MG63 (cell line): ENCODE results near the gene MASP2. TPM values are rescaled to one million over a fixed set of nuclear protein-coding genes. Genes with fewer than 3 reads are reported as not detected.
"Not testable (repeated sequence)": the region's sequence is repeated elsewhere in the genome, so short reads cannot be mapped to it uniquely, and the experiment has no call there.

Experiments used
- DNase-seq: peaks from one replicate; pipeline ENCODE4 v3.0.0-alpha.2; 2020
- H3K27me3 ChIP-seq: fragments of 250-450 bp; sonication (Bioruptor Pico); 2 replicates; pipeline ENCODE4 v1.5.1; 2020; ENCODE audit warnings: mild to moderate bottlenecking, moderate library complexity
- H3K36me3 ChIP-seq: fragments of 250-450 bp; sonication (Bioruptor Pico); 2 replicates; pipeline ENCODE4 v1.5.1; 2020; ENCODE audit warnings: mild to moderate bottlenecking, moderate library complexity
- H3K4me3 ChIP-seq: fragments of 250-450 bp; sonication (Bioruptor Pico); 2 replicates; pipeline ENCODE4 v1.5.1; 2020; ENCODE audit warnings: mild to moderate bottlenecking, moderate library complexity
- H3K9me3 ChIP-seq: fragments of 250-450 bp; sonication (Bioruptor Pico); 2 replicates; pipeline ENCODE4 v1.5.1; 2020; ENCODE audit warnings: mild to moderate bottlenecking, moderate library complexity
- total RNA-seq: library from RNA; depleted of rRNA; stranded (reverse); fragments of >200 nt; shearing (Covaris generic); gene quantifications from 2 replicates; pipeline ENCODE4 v1.2.3, GENCODE V29; 2014; ENCODE audit warnings: low replicate concordance; rRNA removed

MASP2 gene
- not detected in 2 replicates for total RNA-seq

- Histone ChIP-seq H3K27me3 (no peaks in the 10 kb centered on the region), H3K4me3 (no peak within 1 kb of the TSS), H3K9me3 (no peaks in the 10 kb centered on the region), H3K36me3 (no peaks in the 10 kb centered on the region)
- DNase-seq, result no peak
Observed at GRCh38 chr1:11046625-11047365, at the start of gene MASP2. TSS of gene MASP2 (minus strand) at chr1:11047239. CDS start at chr1:11047207, 32 bp downstream.

- not testable (repeated sequence) for H3K9me3 ChIP-seq, H3K27me3 ChIP-seq, H3K4me3 ChIP-seq, DNase-seq
- peaks cover 82% of the 10 kb centered on the region for H3K36me3 ChIP-seq
Observed at GRCh38 chr1:11083784-11084183, 36.7 kb upstream of the MASP2 start.

GRCh38 chr1:11080931-11081330 lies 33.9 kb upstream of the MASP2 start:
- H3K9me3 ChIP-seq, result no peaks in the 10 kb centered on the region
- H3K27me3 ChIP-seq, result no peaks in the 10 kb centered on the region
- H3K4me3 ChIP-seq, result no peak overlapping the region
- peaks cover 79% of the 10 kb centered on the region for H3K36me3 ChIP-seq
- no peak for DNase-seq

GRCh38 chr1:11078631-11079030 lies 31.6 kb upstream of the MASP2 start:
- H3K36me3 ChIP-seq, result peaks cover 79% of the 10 kb centered on the region
- DNase-seq, result peak; percentile 40
- H3K9me3 ChIP-seq, result no peaks in the 10 kb centered on the region
- H3K27me3 ChIP-seq, result no peaks in the 10 kb centered on the region
- H3K4me3 ChIP-seq, result no peak overlapping the region

- not testable (repeated sequence) for DNase-seq, H3K27me3 ChIP-seq, H3K9me3 ChIP-seq, H3K4me3 ChIP-seq
- H3K36me3 ChIP-seq, result peaks cover 74% of the 10 kb centered on the region
Observed at GRCh38 chr1:11073398-11073797, 26.4 kb upstream of the MASP2 start.

GRCh38 chr1:11072216-11072917 lies 25.3 kb upstream of the MASP2 start:
- Histone ChIP-seq H3K27me3 (no peaks in the 10 kb centered on the region), H3K36me3 (peaks cover 78% of the 10 kb centered on the region), H3K9me3 (no peaks in the 10 kb centered on the region), H3K4me3 (no peak overlapping the region)
- no peak for DNase-seq

GRCh38 chr1:11071463-11072215 lies 24.6 kb upstream of the MASP2 start:
- Histone ChIP-seq H3K4me3 (no peak overlapping the region), H3K27me3 (no peaks in the 10 kb centered on the region), H3K9me3 (no peaks in the 10 kb centered on the region), H3K36me3 (peaks cover 75% of the 10 kb centered on the region)
- no peak for DNase-seq

- DNase-seq, result no peak
- Histone ChIP-seq H3K9me3 (no peaks in the 10 kb centered on the region), H3K4me3 (no peak overlapping the region), H3K27me3 (no peaks in the 10 kb centered on the region), H3K36me3 (peaks cover 75% of the 10 kb centered on the region)
Observed at GRCh38 chr1:11070876-11071275, 23.8 kb upstream of the MASP2 start.

- Histone ChIP-seq H3K27me3 (no peaks in the 10 kb centered on the region), H3K36me3 (peaks cover 72% of the 10 kb centered on the region), H3K9me3 (no peaks in the 10 kb centered on the region), H3K4me3 (no peak overlapping the region)
- no peak for DNase-seq
Observed at GRCh38 chr1:11068600-11069473, 21.8 kb upstream of the MASP2 start.

GRCh38 chr1:11067716-11068599 lies 20.9 kb upstream of the MASP2 start:
- H3K4me3 ChIP-seq, result no peak overlapping the region
- H3K9me3 ChIP-seq, result no peaks in the 10 kb centered on the region
- no peak for DNase-seq
- peaks cover 73% of the 10 kb centered on the region for H3K36me3 ChIP-seq
- no peaks in the 10 kb centered on the region for H3K27me3 ChIP-seq

GRCh38 chr1:11065796-11066195 lies 18.8 kb upstream of the MASP2 start:
- Histone ChIP-seq H3K9me3 (no peaks in the 10 kb centered on the region), H3K36me3 (peaks cover 62% of the 10 kb centered on the region), H3K27me3 (no peaks in the 10 kb centered on the region), H3K4me3 (no peak overlapping the region)
- no peak for DNase-seq

- Histone ChIP-seq H3K9me3 (no peaks in the 10 kb centered on the region), H3K36me3 (peaks cover 58% of the 10 kb centered on the region), H3K27me3 (no peaks in the 10 kb centered on the region), H3K4me3 (no peak overlapping the region)
- no peak for DNase-seq
Observed at GRCh38 chr1:11064942-11065341, 17.9 kb upstream of the MASP2 start.

GRCh38 chr1:11063937-11064537 lies 17.0 kb upstream of the MASP2 start:
- not testable (repeated sequence) for H3K27me3 ChIP-seq, DNase-seq, H3K9me3 ChIP-seq, H3K4me3 ChIP-seq
- peaks cover 54% of the 10 kb centered on the region for H3K36me3 ChIP-seq

GRCh38 chr1:11062965-11063401 lies 15.9 kb upstream of the MASP2 start:
- no peaks in the 10 kb centered on the region for H3K9me3 ChIP-seq
- DNase-seq, result peak; percentile 60
- H3K4me3 ChIP-seq, result no peak overlapping the region
- no peaks in the 10 kb centered on the region for H3K27me3 ChIP-seq
- peaks cover 54% of the 10 kb centered on the region for H3K36me3 ChIP-seq

GRCh38 chr1:11061652-11062365 lies 14.8 kb upstream of the MASP2 start:
- Histone ChIP-seq H3K9me3 (no peaks in the 10 kb centered on the region), H3K36me3 (peaks cover 54% of the 10 kb centered on the region), H3K4me3 (no peak overlapping the region), H3K27me3 (no peaks in the 10 kb centered on the region)
- DNase-seq, result no peak
